Retinal pigment epithelial cell (primary cell): ENCODE results near the gene MS4A2.

Source experiments
- DNase-seq: peaks from one replicate; pipeline ENCODE4 v3.0.0-alpha.2; 2010; ENCODE audit warnings: low read depth
- H3K4me3 ChIP-seq: 2 replicates; pipeline ENCODE4 v1.5.1; 2011; ENCODE audit warnings: mild to moderate bottlenecking, low read length, control low read depth, moderate library complexity
- CTCF ChIP-seq: conservative IDR thresholded peaks from 2 replicates; pipeline ENCODE4 v1.5.1; 2011; ENCODE audit warnings: low read depth, low read length, control low read depth, inconsistent platforms

MS4A2 gene

GRCh38 chr11:60111793-60112192, 23.3 kb downstream of the MS4A2 start:
- no peak for DNase-seq
- H3K4me3 ChIP-seq, result no peak overlapping the region
- no peak for TF ChIP-seq CTCF

GRCh38 chr11:60116996-60117790, 28.7 kb downstream of the MS4A2 start:
- H3K4me3 ChIP-seq, result no peak overlapping the region
- TF ChIP-seq CTCF, result no peak
- no peak for DNase-seq

- H3K4me3 ChIP-seq, result no peak overlapping the region
- no peak for DNase-seq
- TF ChIP-seq CTCF, result no peak
Measured at GRCh38 chr11:60118338-60118737, 29.9 kb downstream of the MS4A2 start.

GRCh38 chr11:60119710-60120109, 31.2 kb downstream of the MS4A2 start:
- DNase-seq, result no peak
- TF ChIP-seq CTCF, result no peak
- H3K4me3 ChIP-seq, result no peak overlapping the region

- DNase-seq, result no peak
- no peak overlapping the region for H3K4me3 ChIP-seq
- TF ChIP-seq CTCF, result no peak
Measured at GRCh38 chr11:60121264-60121663, 32.8 kb downstream of the MS4A2 start.

- no peak for TF ChIP-seq CTCF
- DNase-seq, result no peak
- no peak overlapping the region for H3K4me3 ChIP-seq
Measured at GRCh38 chr11:60122414-60123036, 34.1 kb downstream of the MS4A2 start.
